Colonic mucosa (tissue), 4 donors: ENCODE results near the gene GRIN1. TPM values are rescaled to one million over a fixed set of nuclear protein-coding genes. Genes with fewer than 3 reads are reported as not detected.

Experiments
- DNase-seq: peaks from one replicate; pipeline ENCODE4 v3.0.0-alpha.2; 2020
- H3K27ac ChIP-seq: fragments of 200-600 bp; one replicate; pipeline ENCODE4 v1.8.0; 2021
- H3K27me3 ChIP-seq: fragments of 200-600 bp; one replicate; pipeline ENCODE4 v1.8.0; 2021
- H3K36me3 ChIP-seq: fragments of 200-600 bp; one replicate; pipeline ENCODE4 v1.8.0; 2021
- H3K4me1 ChIP-seq: fragments of 200-600 bp; one replicate; pipeline ENCODE4 v1.8.0; 2021; ENCODE audit warnings: mild to moderate bottlenecking
- H3K4me3 ChIP-seq: fragments of 200-600 bp; one replicate; pipeline ENCODE4 v1.8.0; 2021
- H3K9ac ChIP-seq, 2 donors: one replicate each; pipeline ENCODE4 v1.7.0; 2013; ENCODE audit warnings: control low read depth in 2 of 2, low read depth in 2 of 2, low read length in 2 of 2
- H3K9me3 ChIP-seq: fragments of 200-600 bp; one replicate; pipeline ENCODE4 v1.8.0; 2021
- intact Hi-C: fragments of 100-400 bp; cut with DNase I; formaldehyde crosslinking; loops from one replicate; pipeline ENCODE4 v1.14.1; 2022
- total RNA-seq, 2 donors: library from RNA; stranded (reverse); fragmentation: NEBNext Ultra II Directional in 1 of 2; extraction: Animal tissue kit (Norgen Biotek cat#: 25700) in 1 of 2; gene quantifications; one replicate each; pipeline ENCODE4 v1.2.1, GENCODE V29; 2021
- TF ChIP-seq, protein P1 (sequence below): fragments of 200-600 bp; IDR thresholded peaks from one replicate; pipeline ENCODE4 v1.8.0; 2022; ENCODE audit warnings: antibody characterized with exemption, mild to moderate bottlenecking
- donor health status: healthy.
- donor health status: DM: no; HTN: no; CAD: no.
- donor health status: DM: no; HTN: no; CAD: no.

The GRIN1 gene
- total RNA-seq, 2 donors from 2014 or later, result 0.47 to 0.93 TPM

- H3K9ac ChIP-seq, result no peak overlapping the region
- no peak overlapping the region for H3K4me3 ChIP-seq
- TF ChIP-seq, protein P1, sequence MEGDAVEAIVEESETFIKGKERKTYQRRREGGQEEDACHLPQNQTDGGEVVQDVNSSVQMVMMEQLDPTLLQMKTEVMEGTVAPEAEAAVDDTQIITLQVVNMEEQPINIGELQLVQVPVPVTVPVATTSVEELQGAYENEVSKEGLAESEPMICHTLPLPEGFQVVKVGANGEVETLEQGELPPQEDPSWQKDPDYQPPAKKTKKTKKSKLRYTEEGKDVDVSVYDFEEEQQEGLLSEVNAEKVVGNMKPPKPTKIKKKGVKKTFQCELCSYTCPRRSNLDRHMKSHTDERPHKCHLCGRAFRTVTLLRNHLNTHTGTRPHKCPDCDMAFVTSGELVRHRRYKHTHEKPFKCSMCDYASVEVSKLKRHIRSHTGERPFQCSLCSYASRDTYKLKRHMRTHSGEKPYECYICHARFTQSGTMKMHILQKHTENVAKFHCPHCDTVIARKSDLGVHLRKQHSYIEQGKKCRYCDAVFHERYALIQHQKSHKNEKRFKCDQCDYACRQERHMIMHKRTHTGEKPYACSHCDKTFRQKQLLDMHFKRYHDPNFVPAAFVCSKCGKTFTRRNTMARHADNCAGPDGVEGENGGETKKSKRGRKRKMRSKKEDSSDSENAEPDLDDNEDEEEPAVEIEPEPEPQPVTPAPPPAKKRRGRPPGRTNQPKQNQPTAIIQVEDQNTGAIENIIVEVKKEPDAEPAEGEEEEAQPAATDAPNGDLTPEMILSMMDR, result no peak
- intact Hi-C loops, result loop anchor here (5.0 kb wide), 1 partner anchor 41 kb away; the partner anchor contains the start of genes CYSRT1 and RNF224
- DNase-seq, result no peak
- H3K27me3 ChIP-seq, result no peaks in the 10 kb centered on the region
- no peak overlapping the region for H3K27ac ChIP-seq
- peaks cover 36% of the 10 kb centered on the region for H3K4me1 ChIP-seq
- peaks cover 3% of the 10 kb centered on the region for H3K36me3 ChIP-seq
- no peaks in the 10 kb centered on the region for H3K9me3 ChIP-seq
These were observed 47.0 kb downstream of the GRIN1 start for GRCh38 chr9:137185921-137186320.

GRCh38 chr9:137186385-137186784, 47.4 kb downstream of the GRIN1 start:
- peaks cover 36% of the 10 kb centered on the region for H3K4me1 ChIP-seq
- intact Hi-C loops, result loop anchor here (5.0 kb wide), 1 partner anchor 41 kb away; the partner anchor contains the start of genes CYSRT1 and RNF224
- no peaks in the 10 kb centered on the region for H3K27me3 ChIP-seq
- TF ChIP-seq, protein P1, result no peak
- H3K27ac ChIP-seq, result no peak overlapping the region
- H3K9me3 ChIP-seq, result no peaks in the 10 kb centered on the region
- H3K4me3 ChIP-seq, result no peak overlapping the region
- no peak overlapping the region for H3K9ac ChIP-seq
- H3K36me3 ChIP-seq, result peaks cover 3% of the 10 kb centered on the region
- DNase-seq, result no peak

DNA sequence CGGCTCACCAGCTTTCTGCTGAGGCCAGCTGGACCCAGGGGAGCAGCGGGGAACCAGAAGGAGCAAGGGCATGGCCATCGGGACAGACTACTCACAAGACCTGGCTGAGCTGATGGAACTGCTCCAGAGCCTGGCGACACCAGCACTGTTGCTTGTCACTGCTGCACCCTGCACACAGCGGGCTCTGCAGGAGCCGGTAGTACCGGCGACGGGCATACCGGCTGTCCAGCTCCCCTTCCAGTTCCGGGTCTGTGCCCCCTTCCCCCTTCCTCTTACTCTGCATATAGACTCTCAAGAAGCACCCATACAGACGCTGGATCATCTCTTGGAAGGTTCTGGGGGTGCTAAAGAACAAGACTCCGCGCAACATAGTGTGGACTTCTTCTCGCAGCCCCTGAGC, 48.4 kb downstream of the GRIN1 start:
- peak overlapping the region; percentile 99 for H3K4me3 ChIP-seq
- TF ChIP-seq, protein P1, result no peak
- intact Hi-C loops, result loop anchor here (5.0 kb wide), 1 partner anchor 40 kb away; the partner anchor contains the start of genes CYSRT1 and RNF224
- peak overlapping the region; percentile 85 to 93 for H3K9ac ChIP-seq
- H3K27me3 ChIP-seq, result no peaks in the 10 kb centered on the region
- H3K36me3 ChIP-seq, result peaks cover 3% of the 10 kb centered on the region
- no peak for DNase-seq
- H3K9me3 ChIP-seq, result no peaks in the 10 kb centered on the region
- H3K27ac ChIP-seq, result no peak overlapping the region
- H3K4me1 ChIP-seq, result peaks cover 36% of the 10 kb centered on the region

DNA sequence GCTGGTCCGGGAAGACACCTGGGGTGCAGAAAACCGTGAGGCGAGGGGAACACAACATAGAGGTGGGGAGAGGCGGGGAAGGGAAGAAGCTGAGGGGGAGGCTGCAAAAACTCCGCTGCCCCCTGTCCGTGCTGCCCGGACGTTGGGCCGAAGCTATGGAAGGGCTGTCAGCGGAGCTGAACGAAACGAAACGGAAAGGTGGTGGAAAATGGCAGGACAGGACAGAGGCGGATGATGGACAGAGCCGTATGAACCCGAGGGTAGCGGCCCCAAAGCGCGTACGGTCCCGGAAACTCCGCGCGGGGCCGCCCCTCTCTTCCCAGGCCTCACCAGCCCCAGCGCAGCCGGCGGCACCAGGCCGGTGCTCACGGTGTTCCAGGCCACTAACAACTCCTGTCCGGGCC, 49.1 kb downstream of the GRIN1 start:
- TF ChIP-seq, protein P1, result no peak
- intact Hi-C loops, result loop anchor here (5.0 kb wide), 1 partner anchor 39 kb away; the partner anchor contains the start of genes CYSRT1 and RNF224
- DNase-seq, result no peak
- Histone ChIP-seq H3K27ac (peak overlapping the region; percentile 98), H3K36me3 (peaks cover 3% of the 10 kb centered on the region), H3K27me3 (no peaks in the 10 kb centered on the region), H3K9ac (peak overlapping the region; percentile 85 to 93), H3K4me3 (peak overlapping the region; percentile 99), H3K9me3 (no peaks in the 10 kb centered on the region), H3K4me1 (peaks cover 36% of the 10 kb centered on the region)

GRCh38 chr9:137188490-137189296, 49.7 kb downstream of the GRIN1 start, which contains the start of the genes ANAPC2 and SSNA1:
TSS of gene ANAPC2 (minus strand) at chr9:137188560. CDS start at chr9:137188532, 28 bp downstream.
TSS of gene SSNA1 (plus strand) at chr9:137188676. CDS start at chr9:137188727, 51 bp downstream.
- TF ChIP-seq, protein P1, result peak; percentile 28
- intact Hi-C loops, result loop anchor here (5.0 kb wide), 1 partner anchor 39 kb away; the partner anchor contains the start of genes CYSRT1 and RNF224
- Histone ChIP-seq H3K4me3 (peak within 1 kb of the TSS; percentile 99), H3K27ac (peak within 1 kb of the TSS; percentile 98), H3K36me3 (peaks cover 3% of the 10 kb centered on the region), H3K9ac (peak within 1 kb of the TSS; percentile 85 to 93), H3K27me3 (no peaks in the 10 kb centered on the region), H3K9me3 (no peaks in the 10 kb centered on the region), H3K4me1 (peaks cover 36% of the 10 kb centered on the region)
- DNase-seq, result peak; percentile 93
